Endometrium (tissue), 2 donors: Measurements from ENCODE around the gene RTN4RL1.

Experiments
- FAIRE-seq: peaks from 2 replicates; lab custom pipeline; 2012; peaks lifted over from hg19 to GRCh38; lab: Jason Lieb, UNC
- donor health status: control.
- donor health status: control.

Gene RTN4RL1

DNA sequence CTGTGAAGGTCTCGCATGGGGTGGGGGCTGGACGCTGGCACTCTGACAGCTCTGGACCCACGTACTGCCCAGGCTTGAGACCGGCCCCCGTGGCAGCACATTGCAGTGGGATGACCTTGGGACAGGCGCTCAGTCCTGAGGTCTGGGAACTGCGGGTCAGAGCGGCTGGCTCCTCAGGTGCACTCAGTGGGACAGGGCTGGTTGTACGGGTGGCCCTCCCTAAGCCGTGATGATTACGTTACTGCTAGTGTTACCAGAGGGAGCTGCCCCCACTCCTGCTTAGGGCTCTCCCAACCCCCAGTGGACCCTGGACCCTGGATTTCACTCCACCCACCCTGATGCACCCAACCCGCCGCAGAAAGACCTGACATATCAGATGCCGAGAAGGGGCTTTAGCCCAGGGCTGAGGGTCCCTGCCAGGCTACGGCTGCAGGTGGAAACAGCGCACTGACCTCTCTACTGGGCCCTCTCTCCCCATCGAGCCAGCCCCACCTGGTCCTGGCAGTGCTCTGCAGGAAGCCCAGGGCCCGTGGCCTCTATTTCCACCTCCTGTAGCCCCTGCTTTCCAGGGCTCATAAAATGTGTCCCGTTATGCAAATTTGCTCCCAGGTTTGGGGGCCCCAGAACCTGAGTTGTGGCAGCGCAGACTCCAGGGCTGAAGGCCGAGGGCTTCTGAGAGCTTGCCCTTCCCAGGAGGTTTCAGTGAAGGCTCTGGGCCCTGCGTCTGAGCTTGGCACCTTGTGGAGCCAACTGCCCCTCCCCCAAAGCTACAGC, 77.2 kb downstream of the RTN4RL1 start:
- FAIRE-seq, result no peak

GRCh38 chr17:1947229-1947742, 77.8 kb downstream of the RTN4RL1 start:
- FAIRE-seq, result no peak

- no peak for FAIRE-seq
These were observed 78.9 kb downstream of the RTN4RL1 start for GRCh38 chr17:1946021-1946932.

GRCh38 chr17:1945621-1946020, 79.5 kb downstream of the RTN4RL1 start:
- no peak for FAIRE-seq

DNA sequence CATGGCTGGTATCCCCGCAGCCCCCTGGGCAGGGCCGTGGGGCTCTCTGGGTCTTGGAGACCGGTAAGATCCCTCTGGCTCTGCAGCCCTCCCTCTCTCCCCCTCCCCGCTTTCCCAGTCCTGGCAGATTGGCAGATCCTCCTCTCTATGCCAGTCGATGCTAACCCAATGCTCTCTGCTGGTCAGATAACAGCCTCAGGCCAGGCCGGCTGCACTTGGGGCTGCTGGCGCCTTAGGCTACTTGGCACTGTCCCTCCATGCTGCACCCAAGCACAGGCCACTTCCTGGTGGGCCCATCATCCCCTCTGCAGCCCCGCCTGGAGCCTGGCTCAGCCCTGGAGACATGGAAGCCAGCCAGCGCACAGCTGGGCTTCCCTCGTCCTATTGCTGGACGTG, 81.7 kb downstream of the RTN4RL1 start:
- FAIRE-seq, result no peak

- FAIRE-seq, result no peak
These were observed 82.3 kb downstream of the RTN4RL1 start for GRCh38 chr17:1942666-1943435.

DNA sequence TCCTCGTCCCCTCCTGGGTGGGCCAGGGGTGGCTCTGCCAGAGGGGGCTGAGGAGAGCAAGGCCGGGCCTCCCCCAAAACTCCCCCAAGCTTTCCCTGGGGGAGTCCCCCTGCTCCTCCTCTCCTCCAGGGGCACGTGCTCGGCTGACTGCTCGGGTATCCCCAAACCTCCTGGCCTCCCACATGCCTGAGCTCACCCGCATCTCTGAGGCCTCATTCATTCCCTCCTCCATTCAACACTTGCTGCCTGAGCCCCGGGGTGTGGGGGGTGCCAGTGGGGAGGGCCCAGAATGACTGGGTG, 83.1 kb downstream of the RTN4RL1 start:
- FAIRE-seq, result no peak

DNA sequence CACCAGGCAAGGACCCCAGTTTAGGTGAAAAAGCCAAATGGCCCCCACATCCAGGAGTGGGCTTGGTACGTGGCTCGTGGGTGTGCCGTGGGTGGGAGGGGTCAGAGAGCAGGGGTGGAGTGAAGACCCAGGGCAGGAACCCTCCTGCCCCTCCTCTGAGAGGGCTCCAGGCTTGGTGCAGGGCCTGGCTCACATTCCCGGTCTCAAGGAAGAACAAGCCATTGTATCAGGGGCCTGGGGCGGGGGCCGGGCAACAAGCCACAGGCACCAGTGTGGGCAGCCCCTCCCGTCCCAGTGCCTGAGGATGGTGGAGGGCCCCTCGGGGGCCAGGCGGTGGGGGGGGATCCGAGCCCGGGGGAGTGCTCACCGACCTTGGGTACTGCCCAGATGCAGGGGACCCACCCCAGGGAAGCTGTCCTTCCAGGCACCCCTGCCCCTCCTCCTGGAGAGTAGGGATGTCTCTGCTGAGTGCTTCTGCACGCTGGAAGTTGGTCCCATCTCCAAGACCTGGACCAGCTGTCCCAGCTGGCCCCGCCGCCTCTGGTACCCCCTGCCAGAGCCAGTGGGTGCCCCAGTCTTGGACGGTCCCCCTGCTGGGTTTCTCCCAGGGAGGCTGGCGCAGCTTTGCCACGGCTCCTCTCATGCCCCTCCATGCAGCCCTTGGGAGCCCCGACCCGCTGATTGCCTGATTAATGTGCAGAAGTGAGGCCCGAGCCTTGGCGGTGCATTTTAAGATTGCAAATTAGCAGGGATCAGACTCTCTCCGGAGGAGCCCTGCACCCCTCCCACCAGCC, 83.7 kb downstream of the RTN4RL1 start:
- no peak for FAIRE-seq

DNA sequence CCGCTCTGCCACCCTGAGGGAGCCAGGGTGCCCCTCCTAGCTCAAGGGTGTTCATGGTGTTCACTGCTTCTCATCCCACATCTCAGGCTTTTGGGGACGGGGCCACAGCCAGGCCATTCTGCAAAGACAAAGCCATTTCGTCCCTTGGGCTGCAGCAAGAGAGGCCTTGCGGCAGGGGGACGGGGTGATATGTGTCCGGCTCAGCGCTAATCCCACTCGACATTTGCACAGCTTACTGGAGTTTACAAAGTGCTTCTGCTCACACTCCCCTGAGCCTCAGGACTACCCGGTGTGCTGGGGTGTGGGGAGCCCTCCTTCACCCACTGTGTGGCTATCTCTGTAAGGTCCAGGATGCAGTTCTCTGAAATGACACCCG, 84.3 kb downstream of the RTN4RL1 start:
- no peak for FAIRE-seq

DNA sequence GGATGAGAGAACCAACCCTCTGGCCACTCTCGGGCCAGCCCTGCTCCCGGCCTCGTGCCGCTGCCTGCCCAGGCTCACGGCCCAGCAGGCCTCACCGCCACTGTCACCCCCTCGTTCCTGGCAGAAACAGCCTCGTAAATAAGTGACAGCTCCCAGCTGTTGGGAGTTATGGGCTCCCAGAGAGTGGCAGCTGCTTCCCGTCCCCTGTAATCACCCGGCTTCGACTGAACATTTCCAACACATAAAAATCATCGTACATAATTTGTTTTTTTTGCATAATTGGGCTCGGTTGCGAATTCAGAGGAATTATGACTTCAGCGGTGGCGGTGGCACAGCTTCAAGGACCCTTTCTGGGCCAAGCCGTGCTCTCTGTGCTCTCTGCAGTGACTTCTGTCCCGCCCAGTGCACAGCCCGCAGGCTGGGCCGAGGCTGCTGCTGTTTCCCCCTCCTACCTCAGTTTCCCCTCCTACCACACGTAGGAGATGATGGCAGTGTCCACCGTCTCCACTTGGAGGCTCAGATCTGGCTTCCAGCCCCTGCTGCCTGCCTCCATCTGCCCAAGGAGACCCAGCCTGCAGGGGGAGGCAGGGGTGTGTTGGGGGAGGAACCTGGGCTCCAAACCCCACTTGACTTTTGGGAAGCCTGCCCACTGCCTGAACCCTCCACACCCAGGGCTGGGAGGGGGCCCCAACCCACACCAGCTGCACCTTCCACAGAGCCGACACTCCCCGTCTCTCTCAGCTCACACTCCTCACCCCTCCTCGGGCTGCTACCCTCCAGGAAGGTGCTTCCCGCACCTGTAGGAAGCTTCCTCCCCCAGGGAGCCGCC, 84.9 kb downstream of the RTN4RL1 start:
- FAIRE-seq, result no peak

- no peak for FAIRE-seq
These were observed 87.7 kb downstream of the RTN4RL1 start for GRCh38 chr17:1937461-1937860.

DNA sequence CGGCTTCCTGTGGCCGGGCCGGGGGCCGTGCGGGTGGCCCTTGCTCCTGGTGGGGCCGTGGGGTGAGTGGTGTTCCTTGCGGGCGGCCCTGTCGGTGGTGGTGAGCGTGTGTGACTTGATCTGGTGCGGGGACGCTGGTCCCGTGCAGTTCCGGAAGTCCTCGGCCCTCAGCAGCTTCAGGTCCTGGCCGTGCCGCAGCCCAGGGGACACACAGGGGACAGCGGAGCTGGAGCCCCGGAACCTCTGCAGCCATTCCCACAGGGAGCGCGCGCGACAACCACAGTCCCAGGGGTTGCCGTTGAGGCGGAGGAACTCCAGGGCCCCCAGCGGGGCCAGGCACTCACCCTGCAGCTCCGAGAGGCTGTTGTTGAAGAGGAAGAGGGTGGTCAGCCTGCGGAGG, 88.4 kb downstream of the RTN4RL1 start:
- FAIRE-seq, result no peak

- FAIRE-seq, result no peak
These were observed 90.2 kb downstream of the RTN4RL1 start for GRCh38 chr17:1934901-1935300.

DNA sequence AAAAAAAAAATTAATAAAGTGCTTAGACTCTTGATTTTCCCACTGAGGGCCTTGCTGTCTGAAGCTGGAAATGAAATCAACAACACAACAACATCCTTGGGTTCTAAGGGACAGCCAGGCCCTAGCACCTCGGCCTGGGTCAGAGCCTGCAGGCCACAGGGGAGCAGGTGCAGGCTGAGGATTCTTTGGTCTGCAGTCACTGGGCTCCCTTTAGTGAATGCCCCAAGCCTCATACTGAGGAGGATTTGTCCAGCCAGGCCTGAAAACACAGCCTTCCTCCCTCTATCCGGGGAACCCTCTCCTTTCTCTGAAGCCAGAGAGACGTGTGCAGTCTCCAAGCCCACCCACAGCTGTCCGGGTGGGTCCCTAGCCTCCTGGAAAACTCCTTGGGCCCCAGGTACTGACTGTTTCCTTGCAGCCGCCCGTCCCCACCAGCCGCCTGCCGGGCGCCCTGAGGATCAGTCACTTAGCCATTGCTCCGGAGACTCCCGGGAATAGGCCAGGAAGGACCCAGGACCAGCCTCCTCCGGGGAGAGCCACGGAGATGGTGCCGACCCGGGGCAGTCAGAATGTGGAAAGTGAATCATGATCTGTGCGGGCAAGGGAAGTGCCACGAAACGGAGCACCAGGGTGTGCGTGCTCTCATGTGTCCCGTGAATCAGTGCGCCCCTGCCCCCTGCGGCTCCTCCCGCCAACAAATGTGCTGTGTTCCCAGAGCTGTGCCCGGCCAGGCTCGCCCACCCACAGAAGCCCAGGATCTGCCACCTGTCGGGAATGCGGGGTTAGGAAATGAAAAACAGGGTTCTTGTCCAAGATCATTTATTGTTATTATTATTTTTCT, 91.0 kb downstream of the RTN4RL1 start:
- no peak for FAIRE-seq

GRCh38 chr17:1931844-1932579, 93.1 kb downstream of the RTN4RL1 start:
- no peak for FAIRE-seq

GRCh38 chr17:1930337-1930645, 94.8 kb downstream of the RTN4RL1 start:
- no peak for FAIRE-seq

DNA sequence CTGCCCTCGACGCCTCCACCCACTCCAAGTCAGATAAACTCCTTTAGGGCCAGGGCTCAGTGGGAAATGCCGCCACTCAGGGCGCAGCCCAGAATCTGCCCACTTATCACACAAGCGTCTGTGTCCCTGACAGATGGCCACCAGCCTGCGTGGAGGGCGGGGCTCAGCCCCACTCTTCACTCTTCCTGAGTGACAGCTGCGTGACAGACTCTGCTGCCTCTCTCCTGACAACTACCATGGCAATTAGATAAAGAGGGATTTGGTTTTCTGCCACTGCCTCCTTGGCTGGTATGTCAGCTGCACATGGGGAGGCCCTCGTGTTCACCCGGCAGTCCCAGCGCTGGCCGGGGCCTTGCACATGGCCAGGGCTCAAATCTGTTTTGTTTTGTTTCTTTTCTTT, 96.2 kb downstream of the RTN4RL1 start:
- no peak for FAIRE-seq

GRCh38 chr17:1920948-1921351, 104.2 kb downstream of the RTN4RL1 start:
- FAIRE-seq, result no peak

DNA sequence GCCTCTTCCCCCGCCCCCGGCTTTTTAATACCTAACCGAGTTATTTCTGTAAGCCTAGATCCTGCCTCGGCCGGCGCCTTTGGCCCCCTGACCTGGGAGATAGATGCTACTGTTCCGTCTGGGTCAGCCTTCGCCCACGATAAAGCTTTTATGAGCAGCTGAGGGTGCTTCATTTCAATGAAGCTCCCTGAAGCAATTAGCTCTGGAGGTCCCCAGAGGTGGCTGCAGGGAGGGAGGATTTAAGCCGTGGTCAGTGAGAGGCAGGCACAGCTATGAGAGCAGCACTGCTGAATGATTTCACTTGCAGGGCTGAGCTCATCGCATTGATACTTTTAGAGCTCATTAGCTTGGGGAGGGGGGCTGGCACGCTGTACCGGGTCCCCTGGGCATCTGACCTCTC, 105.9 kb downstream of the RTN4RL1 start:
- no peak for FAIRE-seq
